Activated CD8-positive, alpha-beta memory T cell treated with anti-CD3 and anti-CD28 coated beads, Interleukin-2, amount 50 U/mL, for 1 hour (primary cell): ENCODE data around the gene CRB1.

Source experiments
- DNase-seq: peaks from one replicate; pipeline ENCODE4 v3.0.0-alpha.2; 2020; ENCODE audit errors: extremely low read depth

CRB1 gene

DNA sequence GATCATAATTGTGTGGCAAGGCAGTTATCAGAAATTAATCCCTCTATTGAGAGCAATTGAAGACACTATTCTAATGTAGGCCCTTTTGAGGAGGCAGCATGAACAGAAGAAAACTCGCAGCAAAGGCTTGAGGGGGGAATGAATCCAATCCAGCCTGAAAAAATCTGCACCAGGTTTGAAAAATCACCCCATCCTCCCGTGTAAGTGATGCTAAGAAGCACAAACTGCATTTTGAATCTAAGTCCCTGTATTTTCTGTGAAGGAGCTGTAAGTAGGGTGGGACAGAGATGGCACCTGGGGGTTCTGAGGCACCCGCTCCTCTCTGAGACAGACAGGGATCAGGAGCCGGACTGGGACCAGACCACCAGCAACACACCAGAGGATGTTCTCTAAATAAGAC is at the start of gene CRB1:
Gene CRB1 (plus strand): TSS at position 241 of the 400 bp plus-strand sequence. CDS start 161 bp downstream, outside the sequence.
- no peak for DNase-seq

DNA sequence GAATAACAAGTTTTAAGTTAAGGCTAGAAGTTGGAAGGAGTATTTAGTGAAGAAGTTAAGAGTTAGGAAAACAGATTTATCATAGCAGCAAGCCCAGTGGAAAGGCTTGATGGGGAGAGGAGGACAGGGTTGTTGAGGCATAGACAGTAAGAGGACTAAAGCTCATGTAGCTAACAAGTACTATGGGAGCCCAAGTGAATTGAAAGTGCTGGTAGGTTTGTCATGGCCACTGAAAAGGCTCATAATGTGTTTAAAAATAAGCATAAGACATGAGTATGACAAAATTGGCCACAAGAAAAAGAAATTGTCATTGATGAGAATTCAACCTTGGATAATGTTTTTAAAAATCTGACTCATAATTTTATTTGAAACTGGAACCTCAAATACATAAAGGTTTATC is 49.2 kb upstream of the CRB1 start:
- no peak for DNase-seq

DNA sequence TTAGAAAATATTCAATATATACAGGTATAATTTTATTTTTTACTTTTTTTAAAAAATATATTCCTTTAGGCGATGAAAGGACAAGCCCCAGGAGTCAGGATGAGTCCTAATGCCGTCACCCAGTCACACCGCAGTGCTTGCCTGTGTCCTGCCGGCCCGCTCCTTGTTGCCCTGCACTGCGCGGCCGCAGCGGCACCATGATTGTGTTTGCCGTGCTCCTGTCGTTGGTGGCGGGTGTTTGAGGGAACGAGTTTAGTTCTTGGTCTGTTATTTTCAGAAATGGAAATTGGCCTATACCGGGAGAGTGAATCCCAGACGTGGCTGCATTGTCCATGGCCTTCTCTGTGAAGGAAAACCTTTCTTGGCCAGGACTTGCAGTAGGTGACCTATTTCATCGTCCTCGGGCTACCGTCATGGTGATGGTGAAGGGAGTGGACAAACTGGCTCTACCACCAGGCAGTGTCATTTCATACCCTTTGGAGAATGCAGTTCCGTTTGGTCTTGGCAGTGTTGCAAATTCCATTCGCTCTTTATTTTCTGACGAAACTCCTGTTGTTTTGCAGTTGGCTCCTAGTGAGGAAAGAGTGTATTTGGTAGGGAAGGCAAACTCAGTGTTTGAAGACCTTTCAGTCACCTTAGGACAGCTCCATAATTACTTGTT is 45.9 kb upstream of the CRB1 start:
- DNase-seq, result no peak

DNA sequence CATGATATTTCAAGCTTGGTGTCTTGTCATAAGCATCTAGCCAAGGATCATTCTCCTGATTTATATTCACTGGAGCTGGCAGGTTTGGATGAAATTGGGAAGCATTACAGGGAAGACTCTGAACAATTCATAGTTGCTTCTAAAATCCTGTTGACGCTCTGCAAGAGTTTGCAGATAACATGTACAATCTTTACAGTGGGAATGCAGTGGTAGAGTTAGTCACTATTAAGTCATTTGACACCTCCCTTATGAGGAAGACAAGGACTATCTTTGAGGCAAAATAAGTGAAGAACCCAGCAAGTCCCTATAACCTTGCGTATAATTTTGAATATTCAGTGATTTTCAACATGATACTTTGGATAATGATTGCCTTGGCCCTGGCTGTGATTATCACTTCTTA is 45.3 kb upstream of the CRB1 start:
- DNase-seq, result no peak

- no peak for DNase-seq
Measured at GRCh38 chr1:197224160-197224559, 43.9 kb upstream of the CRB1 start.

GRCh38 chr1:197225611-197226010 is 42.4 kb upstream of the CRB1 start:
- DNase-seq, result no peak

- no peak for DNase-seq
Measured at GRCh38 chr1:197234581-197234980, 33.5 kb upstream of the CRB1 start.

DNA sequence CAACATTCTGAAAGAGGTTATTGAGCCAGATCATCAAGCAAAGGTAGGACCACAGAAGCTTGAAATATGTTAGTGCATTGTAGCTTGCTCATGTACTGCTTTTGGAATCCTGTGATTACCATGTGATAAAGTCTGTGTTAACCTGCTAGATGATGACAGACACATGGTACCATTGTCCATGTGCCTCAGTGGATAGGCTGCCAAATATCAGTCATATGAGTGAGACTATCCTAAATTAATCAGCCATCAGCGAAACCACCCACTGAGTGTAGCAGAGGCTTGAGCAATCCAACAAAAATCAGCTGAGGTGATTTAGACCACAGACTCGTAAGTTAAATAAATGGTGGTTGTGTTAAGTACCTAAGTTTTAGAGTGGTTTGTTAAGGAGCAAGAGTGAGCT is 32.7 kb upstream of the CRB1 start:
- no peak for DNase-seq

- no peak for DNase-seq
Measured at GRCh38 chr1:197247465-197247864, 20.6 kb upstream of the CRB1 start.

DNA sequence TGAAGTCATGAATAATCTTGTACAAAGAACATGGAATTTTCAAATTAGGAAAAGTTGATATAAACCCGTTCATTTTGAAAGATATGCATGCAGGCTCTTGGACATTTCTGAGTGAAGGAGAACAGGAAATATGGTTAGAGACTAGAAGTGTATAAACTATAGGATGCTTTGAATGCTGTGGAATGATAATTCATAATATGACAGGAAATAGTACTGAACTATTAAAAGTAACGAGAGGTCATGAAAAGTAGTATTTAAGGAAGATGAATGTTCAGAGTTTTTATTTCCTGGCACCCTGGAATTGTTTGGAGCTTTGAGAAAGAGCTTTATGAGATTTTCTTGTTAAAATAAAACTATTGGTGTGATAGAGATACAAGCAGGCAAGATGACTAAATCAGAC is 18.7 kb upstream of the CRB1 start:
- no peak for DNase-seq

GRCh38 chr1:197250616-197251015 is 17.4 kb upstream of the CRB1 start:
- no peak for DNase-seq

DNA sequence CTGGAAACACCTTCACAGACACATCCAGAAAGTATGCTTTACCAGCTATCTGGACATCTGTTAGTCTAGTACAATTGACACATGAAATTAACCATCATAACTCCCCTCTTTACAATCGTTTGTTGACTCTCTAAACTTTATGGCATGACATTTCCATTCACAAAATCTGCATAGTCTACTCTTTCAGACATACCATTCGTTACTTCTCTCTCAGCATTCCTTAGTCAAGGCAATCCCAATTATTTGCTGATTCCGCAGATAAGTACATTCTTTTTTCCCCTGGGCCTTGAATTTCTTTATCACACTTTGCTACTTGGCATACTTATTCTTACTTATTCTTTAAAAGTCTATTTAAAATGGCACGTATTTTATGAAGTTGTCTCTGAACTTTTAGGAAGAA is 15.1 kb upstream of the CRB1 start:
- DNase-seq, result no peak

DNA sequence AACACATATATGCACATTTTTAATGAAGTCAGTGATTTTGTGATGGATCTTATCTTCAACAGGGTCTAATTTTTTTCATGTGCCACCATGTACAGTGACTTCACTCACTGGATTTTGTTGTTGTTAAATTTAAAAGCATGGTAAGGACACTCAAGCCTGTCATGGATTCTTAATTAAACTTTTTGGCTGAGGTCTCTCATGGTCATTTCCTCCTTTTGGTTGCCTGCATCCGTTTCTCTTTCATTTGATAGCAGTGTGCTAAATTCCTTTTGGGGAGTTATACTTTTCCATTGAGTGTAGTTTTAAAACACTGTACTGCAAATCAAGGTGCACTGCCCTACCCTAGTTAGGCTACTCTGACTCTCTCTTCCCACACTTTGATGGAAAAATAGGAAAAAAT is 13.2 kb upstream of the CRB1 start:
- DNase-seq, result no peak

- no peak for DNase-seq
Measured at GRCh38 chr1:197264936-197265567, 3.0 kb upstream of the CRB1 start.

DNA sequence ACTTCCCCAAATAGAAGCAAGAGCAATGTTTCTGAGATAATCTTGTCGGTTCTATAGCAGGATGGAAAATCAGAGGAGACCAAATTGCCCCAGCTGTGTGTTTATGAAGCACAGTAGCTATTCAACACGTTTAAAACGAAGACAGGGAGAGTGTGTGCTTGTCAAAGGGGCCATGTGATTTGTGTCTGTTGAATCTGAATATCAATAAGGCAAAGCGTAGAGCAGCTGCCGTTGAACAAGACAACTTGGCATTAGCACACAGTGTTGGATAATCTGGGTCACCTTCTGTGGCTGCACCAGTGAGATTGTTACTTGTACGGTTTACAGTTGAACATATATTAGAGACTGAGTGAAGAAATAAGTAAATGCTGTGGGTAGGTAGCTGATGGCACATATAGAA is 1.0 kb downstream of the CRB1 start:
- no peak for DNase-seq

- DNase-seq, result no peak
Measured at GRCh38 chr1:197272791-197273190, 4.7 kb downstream of the CRB1 start.

DNA sequence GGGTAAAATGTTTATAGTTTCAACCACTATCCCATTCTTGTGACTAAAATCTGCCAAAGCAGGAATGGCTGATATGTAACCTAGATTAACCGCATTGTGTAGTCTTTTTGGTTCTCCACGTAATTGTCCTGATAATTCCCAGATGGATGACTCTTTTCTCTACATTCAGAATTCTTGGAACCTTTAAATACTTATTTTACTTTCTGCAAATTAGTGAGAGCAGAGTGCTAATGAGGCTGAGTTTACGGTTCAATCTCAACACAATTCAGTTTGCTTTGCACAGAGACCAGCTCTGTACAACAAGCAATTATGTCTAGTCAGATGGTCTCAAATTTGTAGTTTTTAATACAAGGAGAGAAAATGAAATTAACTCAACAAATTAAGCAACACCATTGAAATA is 9.1 kb downstream of the CRB1 start:
- DNase-seq, result no peak

DNA sequence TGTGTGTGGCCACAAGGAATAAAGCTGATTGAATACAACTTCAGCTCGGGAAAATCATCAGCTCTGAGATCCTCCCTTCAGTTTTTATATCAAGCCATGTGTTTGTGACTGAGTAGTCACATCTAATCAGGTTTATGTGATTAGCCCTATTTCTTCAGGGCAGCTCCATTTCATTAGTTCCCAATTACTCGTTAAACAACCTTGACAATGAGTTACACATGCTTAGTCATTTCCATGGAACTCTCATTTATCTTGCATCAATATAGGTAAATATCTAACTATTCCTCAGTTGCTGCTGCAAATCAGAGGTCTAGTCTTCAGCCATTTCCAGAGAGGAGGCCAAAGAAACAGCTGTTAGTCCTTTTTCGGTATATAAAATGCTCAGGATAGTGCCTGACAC is 16.3 kb downstream of the CRB1 start:
- DNase-seq, result no peak

GRCh38 chr1:197284966-197285365 is 16.9 kb downstream of the CRB1 start:
- no peak for DNase-seq

GRCh38 chr1:197285526-197286205 is 17.6 kb downstream of the CRB1 start:
- DNase-seq, result no peak

GRCh38 chr1:197286634-197287033 is 18.6 kb downstream of the CRB1 start:
- no peak for DNase-seq

GRCh38 chr1:197287863-197288262 is 19.8 kb downstream of the CRB1 start:
- DNase-seq, result no peak

GRCh38 chr1:197302775-197303174 is 34.7 kb downstream of the CRB1 start:
- no peak for DNase-seq
